Ovary (tissue), 3 donors: ENCODE data around the gene MARS1.
A peak's percentile ranks its signal among the peaks of the same experiment; 100 is the strongest.

ENCODE experiments used
- EP300 ChIP-seq: sonication (generic); formaldehyde crosslinking; IDR thresholded peaks from one replicate; pipeline ENCODE4 v1.6.1; 2017; ENCODE audit warnings: antibody characterized with exemption
- POLR2A ChIP-seq: fragments of 450-650 bp; IDR thresholded peaks from one replicate; pipeline ENCODE4 v1.6.1; 2017; ENCODE audit warnings: antibody characterized with exemption, mild to moderate bottlenecking, moderate library complexity
- TF ChIP-seq, protein P1 (sequence below), 3 donors: fragments of 450-650 bp in 2 of 3; fragments of 200-600 bp in 1 of 3; IDR thresholded peaks; one replicate each; pipeline versions ENCODE4 v1.5.1 to v1.8.0; 2016 to 2022; ENCODE audit warnings: antibody characterized with exemption in 3 of 3, mild to moderate bottlenecking in 1 of 3
- donor health status: DM: no; HTN: no; CAD: no.

DNA sequence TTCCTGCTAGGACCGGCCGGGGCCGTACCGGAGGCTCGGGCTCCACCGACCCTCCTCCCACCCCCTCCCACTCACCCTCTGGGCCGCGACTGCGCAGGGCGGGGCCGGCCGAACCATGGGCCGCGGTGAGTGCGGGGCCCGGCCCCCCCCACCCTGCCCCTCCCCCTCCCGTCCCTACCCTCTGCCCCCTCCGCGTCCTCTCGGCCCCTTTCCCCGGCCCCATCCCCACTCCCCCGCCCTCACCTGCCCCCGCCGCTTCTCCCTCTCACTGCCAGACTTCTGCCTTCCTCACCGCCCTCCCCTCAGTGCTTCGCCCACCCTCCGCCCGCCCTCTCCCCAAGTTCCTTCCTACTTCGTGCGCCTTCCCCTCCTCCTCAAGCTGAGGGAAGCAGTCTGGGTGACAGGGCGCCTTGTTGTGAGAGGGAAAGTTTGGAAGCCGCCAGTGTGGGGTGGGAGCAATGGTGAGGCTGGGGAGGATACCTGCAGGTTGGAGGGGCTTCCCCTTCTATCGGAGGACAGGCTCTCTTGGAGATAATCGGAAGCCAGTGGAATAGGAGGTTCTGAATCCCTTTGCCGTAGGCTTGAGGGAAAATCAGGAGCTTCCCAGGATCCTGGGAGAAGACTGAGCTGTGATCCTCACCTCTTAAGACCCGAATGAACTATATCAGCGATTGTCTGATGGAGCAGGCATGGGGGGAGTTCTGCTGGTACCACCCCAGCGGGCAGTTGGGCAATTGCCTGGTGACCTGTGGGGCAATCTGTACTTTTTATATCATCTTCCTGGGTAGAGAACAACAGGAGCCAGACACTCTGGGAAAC lies 35.2 kb downstream of the MARS1 start:
- TF ChIP-seq POLR2A = peak; percentile 33
- TF ChIP-seq, protein P1, sequence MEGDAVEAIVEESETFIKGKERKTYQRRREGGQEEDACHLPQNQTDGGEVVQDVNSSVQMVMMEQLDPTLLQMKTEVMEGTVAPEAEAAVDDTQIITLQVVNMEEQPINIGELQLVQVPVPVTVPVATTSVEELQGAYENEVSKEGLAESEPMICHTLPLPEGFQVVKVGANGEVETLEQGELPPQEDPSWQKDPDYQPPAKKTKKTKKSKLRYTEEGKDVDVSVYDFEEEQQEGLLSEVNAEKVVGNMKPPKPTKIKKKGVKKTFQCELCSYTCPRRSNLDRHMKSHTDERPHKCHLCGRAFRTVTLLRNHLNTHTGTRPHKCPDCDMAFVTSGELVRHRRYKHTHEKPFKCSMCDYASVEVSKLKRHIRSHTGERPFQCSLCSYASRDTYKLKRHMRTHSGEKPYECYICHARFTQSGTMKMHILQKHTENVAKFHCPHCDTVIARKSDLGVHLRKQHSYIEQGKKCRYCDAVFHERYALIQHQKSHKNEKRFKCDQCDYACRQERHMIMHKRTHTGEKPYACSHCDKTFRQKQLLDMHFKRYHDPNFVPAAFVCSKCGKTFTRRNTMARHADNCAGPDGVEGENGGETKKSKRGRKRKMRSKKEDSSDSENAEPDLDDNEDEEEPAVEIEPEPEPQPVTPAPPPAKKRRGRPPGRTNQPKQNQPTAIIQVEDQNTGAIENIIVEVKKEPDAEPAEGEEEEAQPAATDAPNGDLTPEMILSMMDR (IDR thresholded peaks at IDR 0.05) = no peak
- no peak for TF ChIP-seq EP300
